DLD1 (cell line): ENCODE results near the gene HSF2BP.
"Not testable (repeated sequence)": the region's sequence is repeated elsewhere in the genome, so short reads cannot be mapped to it uniquely, and the experiment has no call there.

Experiments used
- in situ Hi-C: cut with HindIII; loops from 2 replicates; pipeline ENCODE4 v1.10.0; 2017; ENCODE audit warnings: low sequenced_read_pairs

Gene HSF2BP

DNA sequence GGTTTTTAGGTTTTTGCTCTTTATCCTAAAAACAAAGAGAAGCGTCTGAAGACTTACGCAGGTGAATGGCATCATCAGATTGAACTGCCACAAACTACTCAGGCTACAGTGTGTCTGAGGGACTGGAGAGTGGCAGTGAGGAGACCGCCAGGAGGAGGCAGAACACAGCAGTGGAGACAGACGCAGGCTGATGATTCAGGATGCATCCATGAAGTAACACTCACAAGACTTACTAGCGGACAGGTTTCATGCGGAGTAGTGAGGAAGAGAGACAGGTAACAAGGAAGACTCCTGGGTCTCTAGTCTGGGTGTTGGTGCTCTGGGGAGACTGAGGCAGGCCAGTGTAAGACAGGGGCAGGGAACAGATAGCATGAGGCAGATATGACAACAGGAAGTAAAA is 5.7 kb downstream of the HSF2BP start:
- in situ Hi-C loops = no loop called here

- in situ Hi-C loops = no loop called here
These were observed 6.7 kb downstream of the HSF2BP start for GRCh38 chr21:43652616-43653015.

GRCh38 chr21:43651926-43652325 is 7.4 kb downstream of the HSF2BP start:
- in situ Hi-C loops = not testable (repeated sequence)

GRCh38 chr21:43648171-43648570 is 11.1 kb downstream of the HSF2BP start:
- in situ Hi-C loops = no loop called here

DNA sequence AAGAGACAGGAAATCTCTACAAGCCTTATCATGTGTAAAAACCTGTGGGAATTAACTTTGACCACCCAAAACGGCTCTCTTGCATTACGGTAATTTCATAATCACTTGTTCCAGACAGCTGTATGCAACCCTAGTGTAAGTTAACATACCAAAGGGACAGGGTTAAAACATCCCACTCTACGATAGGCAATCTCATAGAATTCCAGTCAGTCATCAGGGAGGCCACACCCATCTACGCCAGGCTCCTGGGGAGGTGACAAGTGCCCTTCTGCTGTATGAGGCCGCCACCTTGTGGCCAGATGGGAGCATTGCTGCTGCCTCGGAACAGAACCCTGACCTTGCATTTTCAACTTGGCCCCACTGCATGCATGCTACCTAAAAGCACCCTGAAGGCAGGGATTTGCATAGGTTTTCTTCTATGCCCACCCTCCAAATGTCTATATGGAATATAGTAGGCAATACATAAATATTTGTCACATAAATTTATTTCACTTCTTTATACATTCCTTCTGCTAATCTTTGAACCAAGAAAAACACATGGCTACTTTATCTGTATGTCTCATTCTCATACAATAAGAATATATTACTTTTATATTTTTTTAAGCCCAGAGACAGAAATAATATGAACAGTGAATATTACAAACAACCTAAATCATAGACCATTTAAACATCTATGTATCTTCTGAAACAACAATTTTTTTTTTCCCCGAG is 12.6 kb downstream of the HSF2BP start:
- in situ Hi-C loops = no loop called here

DNA sequence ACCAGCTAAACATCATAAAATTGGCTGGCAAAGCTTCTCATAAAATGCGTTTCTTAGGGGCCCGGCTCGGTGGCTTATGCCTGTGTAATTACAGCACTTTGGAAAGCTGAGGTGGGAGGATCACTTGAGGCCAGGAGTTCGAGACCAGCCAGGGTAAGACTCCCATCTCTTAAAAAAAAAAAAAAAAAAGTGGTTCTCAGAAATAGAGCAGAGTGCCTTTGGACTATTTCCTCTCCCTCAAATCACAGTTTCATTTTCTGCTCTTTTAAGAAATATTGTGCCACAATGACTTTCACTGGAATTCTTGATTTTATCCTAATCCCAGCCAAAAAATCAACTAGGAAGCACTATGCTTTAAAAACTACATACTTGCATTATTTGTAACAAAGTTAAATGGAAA is 13.3 kb downstream of the HSF2BP start:
- in situ Hi-C loops = no loop called here

- in situ Hi-C loops = no loop called here
These were observed 14.0 kb downstream of the HSF2BP start for GRCh38 chr21:43645136-43645891.

DNA sequence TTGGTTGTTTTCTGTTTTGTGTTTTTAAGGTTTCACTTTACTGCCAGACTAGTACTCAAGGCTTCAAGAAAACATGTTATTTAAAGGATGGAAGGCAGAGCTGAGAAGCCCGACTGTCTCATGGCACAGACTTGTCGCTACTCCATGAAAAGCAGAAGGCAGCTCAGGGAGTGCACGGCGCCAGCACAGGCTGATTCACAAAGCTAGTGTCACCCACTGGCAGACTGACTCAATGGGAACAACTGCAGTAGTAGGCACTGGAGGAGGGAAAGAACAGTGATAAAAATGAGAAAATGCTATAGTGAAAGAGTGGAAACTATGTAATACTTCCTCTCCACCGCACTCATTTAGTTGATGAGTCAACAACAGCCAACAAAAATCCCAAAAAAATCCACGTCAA is 14.7 kb downstream of the HSF2BP start:
- in situ Hi-C loops = no loop called here

DNA sequence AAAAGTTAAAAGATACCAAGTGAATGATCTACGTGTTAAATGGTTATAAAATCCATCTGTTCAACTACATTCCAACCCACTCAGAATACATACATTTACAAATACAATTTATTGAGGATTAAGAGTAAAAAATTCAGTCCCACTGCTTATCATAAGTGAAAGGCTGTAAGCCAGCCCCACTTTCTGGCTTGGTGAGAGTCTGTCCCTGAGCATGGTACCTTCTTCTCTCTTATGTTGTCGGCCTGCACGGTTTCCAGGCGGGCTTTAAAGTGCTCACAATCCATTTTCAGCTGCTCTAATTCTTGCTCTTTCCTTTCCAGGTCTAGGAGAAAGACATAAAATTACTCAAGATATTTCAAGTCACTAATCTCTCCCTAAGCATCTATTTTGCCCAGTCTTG is 15.2 kb downstream of the HSF2BP start:
- in situ Hi-C loops = no loop called here

DNA sequence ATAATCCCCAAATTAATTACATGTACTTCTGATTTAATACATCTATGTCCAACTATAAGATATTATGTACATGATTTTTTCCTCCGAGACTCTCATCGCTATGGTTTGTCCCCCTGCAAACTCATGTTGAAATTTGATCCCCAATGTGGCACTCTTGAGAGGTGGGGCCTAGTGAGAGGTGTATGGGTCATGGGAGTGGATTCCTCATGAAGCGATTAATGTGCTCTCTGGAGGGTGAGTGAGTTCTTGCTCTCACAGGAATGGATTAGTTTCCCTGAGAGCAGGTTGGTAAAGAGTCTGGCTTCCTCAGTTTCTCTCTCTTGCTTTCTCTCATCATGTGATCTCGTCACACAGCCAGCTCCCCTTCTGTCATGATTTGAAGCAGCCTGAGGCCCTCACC is 16.1 kb downstream of the HSF2BP start:
- in situ Hi-C loops = no loop called here

- in situ Hi-C loops = no loop called here
These were observed 18.9 kb downstream of the HSF2BP start for GRCh38 chr21:43640400-43640799.

DNA sequence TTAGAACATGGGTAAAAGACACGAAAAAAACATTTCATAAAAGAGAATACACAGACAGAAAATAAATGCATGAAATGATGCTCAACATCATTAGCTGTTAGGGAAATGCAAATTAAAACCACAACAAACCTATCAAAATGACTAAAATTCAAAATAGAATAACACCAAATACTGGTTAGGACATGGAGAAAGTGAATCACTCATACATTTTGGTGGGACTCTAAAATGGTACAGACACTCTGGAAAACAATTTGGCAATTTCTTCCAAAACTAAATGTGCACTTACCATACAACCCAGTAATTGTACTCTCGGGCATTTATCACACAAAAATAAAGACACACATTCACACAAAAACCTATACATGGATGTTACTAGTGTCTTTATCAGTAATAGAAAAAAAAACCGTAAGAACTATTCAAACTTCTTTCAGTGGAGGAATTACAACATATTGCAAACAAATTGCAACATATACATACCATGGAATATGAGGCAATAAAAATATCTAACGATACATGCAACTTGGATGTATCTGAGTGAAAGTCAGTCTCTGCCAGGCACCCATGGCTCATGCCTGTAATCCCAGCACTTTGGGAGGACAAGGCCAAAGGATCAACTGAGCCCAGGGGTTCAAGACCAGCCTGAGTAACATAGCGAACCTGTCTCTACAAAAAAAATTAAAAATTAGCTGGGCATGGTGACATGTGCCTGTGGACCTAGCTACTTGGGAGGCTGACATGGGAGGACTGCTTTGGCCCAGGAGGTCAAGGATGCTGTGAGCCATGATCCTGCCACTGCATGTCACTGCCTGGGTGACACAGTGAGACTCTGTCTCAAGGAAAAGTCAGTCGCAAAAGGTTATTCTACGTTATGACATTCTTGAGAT is 19.6 kb downstream of the HSF2BP start:
- in situ Hi-C loops = no loop called here

GRCh38 chr21:43637530-43638158 is 21.6 kb downstream of the HSF2BP start:
- in situ Hi-C loops = no loop called here

- in situ Hi-C loops = no loop called here
These were observed 23.9 kb downstream of the HSF2BP start for GRCh38 chr21:43635436-43635835.

GRCh38 chr21:43634618-43635017 is 24.7 kb downstream of the HSF2BP start:
- in situ Hi-C loops = no loop called here

- in situ Hi-C loops = no loop called here
These were observed 26.8 kb downstream of the HSF2BP start for GRCh38 chr21:43632373-43632905.

DNA sequence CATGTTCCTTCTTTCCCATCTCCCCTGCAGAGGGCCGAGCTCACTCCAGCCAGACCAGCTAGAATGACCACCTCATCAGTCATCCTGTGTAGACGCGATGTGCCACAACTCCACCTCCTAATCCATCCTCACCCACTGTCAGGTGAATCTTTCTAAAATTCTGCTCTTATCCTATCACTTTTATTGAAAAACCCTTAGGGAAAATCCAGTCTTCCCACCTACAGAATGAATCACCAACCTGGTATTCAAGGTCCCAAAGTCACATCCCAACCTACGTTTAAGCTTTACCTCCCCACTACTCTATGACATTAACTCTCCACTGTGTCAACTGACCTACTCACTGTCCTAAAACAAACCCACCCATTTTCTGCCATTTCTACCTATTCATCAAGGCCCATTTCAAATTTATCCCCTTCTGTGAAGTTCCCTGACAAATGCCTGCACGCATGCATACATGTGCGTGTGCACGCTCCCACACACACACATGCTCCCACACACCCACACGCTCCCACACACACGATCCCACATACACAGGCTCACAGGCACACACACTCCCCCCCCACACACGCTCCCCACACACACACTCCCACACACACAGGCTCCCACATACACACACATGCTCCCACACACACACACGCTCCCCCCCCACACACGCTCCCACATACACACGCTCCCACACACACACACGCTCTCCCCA is 27.7 kb downstream of the HSF2BP start:
- in situ Hi-C loops = no loop called here

GRCh38 chr21:43627527-43627926 is 31.8 kb downstream of the HSF2BP start:
- in situ Hi-C loops = no loop called here

- in situ Hi-C loops = no loop called here
These were observed 32.9 kb downstream of the HSF2BP start for GRCh38 chr21:43626390-43626789.

- in situ Hi-C loops = no loop called here
These were observed 34.9 kb downstream of the HSF2BP start for GRCh38 chr21:43624339-43624738.
